ENCODE measurements around the gene GNG2.

GRCh38 chr14:51881636-51882035 lies 21.2 kb downstream of the GNG2 start:
- TF ChIP-seq CTCF (IDR thresholded peaks at IDR 0.05; ENCODE audit: borderline replicate concordance, extremely low read depth, low read length, poor library complexity, severe bottlenecking) = no peak
- no peak for TF ChIP-seq EZH2 (IDR thresholded peaks at IDR 0.05; ENCODE audit: borderline replicate concordance, low read depth, low read length, severe bottlenecking)
